Neural cell (in vitro differentiated cells): ENCODE measurements around the gene REXO1. TPM values are rescaled to one million over a fixed set of nuclear protein-coding genes. Genes with fewer than 3 reads are reported as not detected.

Experiments
- H2AFZ ChIP-seq: fragments of 200-600, 300-800 bp; sonication (generic), shearing (Covaris generic); 2 replicates; pipeline ENCODE4 v1.6.0; 2014; ENCODE audit warnings: low read depth, mild to moderate bottlenecking, antibody characterized with exemption, low read length, moderate library complexity
- H3F3A ChIP-seq: fragments of 200-600 bp; shearing (Covaris generic); 2 replicates; pipeline ENCODE4 v1.6.1; 2016; ENCODE audit warnings: mild to moderate bottlenecking, moderate library complexity, mixed read lengths, antibody characterized with exemption, low read length; ENCODE audit not compliant: insufficient read depth, poor library complexity, severe bottlenecking
- H3K27ac ChIP-seq: fragments of 200-600, 300-800 bp; sonication (generic), shearing (Covaris generic); 2 replicates; pipeline ENCODE4 v1.5.1; 2014; ENCODE audit warnings: mild to moderate bottlenecking, low read length, moderate library complexity
- H3K27me3 ChIP-seq: fragments of 300-800, 200-600 bp; sonication (generic), shearing (Covaris generic); 2 replicates; pipeline ENCODE4 v1.6.0; 2014; ENCODE audit warnings: mild to moderate bottlenecking, low read depth, low read length, moderate library complexity; ENCODE audit not compliant: insufficient read depth
- H3K36me3 ChIP-seq: fragments of 300-800, 200-600 bp; sonication (generic), shearing (Covaris generic); 2 replicates; pipeline ENCODE4 v1.5.1; 2014; ENCODE audit warnings: mild to moderate bottlenecking, antibody characterized with exemption, low read length, moderate library complexity; ENCODE audit not compliant: insufficient read depth
- H3K4me2 ChIP-seq: fragments of 300-800, 200-600 bp; sonication (generic), shearing (Covaris generic); 2 replicates; pipeline ENCODE4 v1.6.0; 2014; ENCODE audit warnings: mild to moderate bottlenecking, low read length
- H3K4me3 ChIP-seq: fragments of 300-800, 200-600 bp; sonication (generic), shearing (Covaris generic); 2 replicates; pipeline ENCODE4 v1.5.1; 2014; ENCODE audit warnings: mild to moderate bottlenecking, low read length, moderate library complexity
- H3K79me2 ChIP-seq: fragments of 200-600 bp; shearing (Covaris generic); replicated peaks from 2 replicates; pipeline ENCODE4 v1.6.0; 2014; ENCODE audit warnings: mild to moderate bottlenecking, low read length, moderate library complexity; ENCODE audit not compliant: insufficient read depth
- H3K9ac ChIP-seq: fragments of 300-800, 200-600 bp; sonication (generic), shearing (Covaris generic); 2 replicates; pipeline ENCODE4 v1.6.1; 2016; ENCODE audit warnings: mild to moderate bottlenecking, low read length, mixed read lengths
- H3K9me2 ChIP-seq: fragments of 200-600 bp; shearing (Covaris generic); 2 replicates; pipeline ENCODE4 v1.6.1; 2016; ENCODE audit warnings: mild to moderate bottlenecking, low read length, mixed read lengths; ENCODE audit not compliant: insufficient read depth
- H3K9me3 ChIP-seq: fragments of 200-600, 300-800 bp; sonication (generic), shearing (Covaris generic); 2 replicates; pipeline ENCODE4 v1.6.1; 2016; ENCODE audit warnings: mild to moderate bottlenecking, mixed run types, low read length, moderate library complexity, mixed read lengths
- H4K20me1 ChIP-seq: fragments of 200-600 bp; shearing (Covaris generic); 2 replicates; pipeline ENCODE4 v1.6.1; 2016; ENCODE audit warnings: mild to moderate bottlenecking, mixed run types; ENCODE audit not compliant: insufficient read depth
- EP300 ChIP-seq: fragments of 450-650 bp; conservative IDR thresholded peaks from 2 replicates; pipeline ENCODE4 v1.6.1; 2014; ENCODE audit warnings: antibody characterized with exemption, mild to moderate bottlenecking, moderate library complexity; ENCODE audit not compliant: poor library complexity, severe bottlenecking
- EZH2 ChIP-seq: fragments of 200-600, 300-800 bp; shearing (Covaris generic), sonication (generic); IDR thresholded peaks from 2 replicates; pipeline ENCODE4 v1.6.1; 2014; ENCODE audit warnings: antibody characterized with exemption, low read length, borderline replicate concordance, mild to moderate bottlenecking; ENCODE audit not compliant: insufficient read depth, poor library complexity, severe bottlenecking
- MXI1 ChIP-seq: fragments of 450-650 bp; conservative IDR thresholded peaks from 2 replicates; pipeline ENCODE4 v1.6.1; 2014; ENCODE audit warnings: antibody characterized with exemption, mild to moderate bottlenecking; ENCODE audit not compliant: poor library complexity, severe bottlenecking
- POLR2AphosphoS5 ChIP-seq: IDR thresholded peaks from 2 replicates; pipeline ENCODE4 v1.6.1; 2012
- RAD21 ChIP-seq: fragments of 450-650 bp; conservative IDR thresholded peaks from 2 replicates; pipeline ENCODE4 v1.6.1; 2014; ENCODE audit warnings: antibody characterized with exemption, mild to moderate bottlenecking, moderate library complexity
- SMC3 ChIP-seq: fragments of 450-650 bp; conservative IDR thresholded peaks from 2 replicates; pipeline ENCODE4 v1.6.1; 2014; ENCODE audit warnings: antibody characterized with exemption, mild to moderate bottlenecking, moderate library complexity; ENCODE audit not compliant: poor library complexity
- TAF1 ChIP-seq: IDR thresholded peaks from 2 replicates; pipeline ENCODE4 v1.6.1; 2012; ENCODE audit warnings: low read depth
- polyA plus RNA-seq: library from polyadenylated mRNA; depleted of rRNA; stranded (reverse); fragments of >200 nt; gene quantifications from 2 replicates; pipeline ENCODE4 v1.2.3, GENCODE V29; 2014
- TF ChIP-seq, protein P1 (sequence below): IDR thresholded peaks from 2 replicates; pipeline ENCODE4 v1.6.1; 2012; ENCODE audit warnings: borderline replicate concordance
- TF ChIP-seq, protein P2 (sequence below): fragments of 450-650 bp; IDR thresholded peaks from 2 replicates; pipeline ENCODE4 v1.5.1; 2014; ENCODE audit warnings: antibody characterized with exemption, mild to moderate bottlenecking, moderate library complexity; ENCODE audit not compliant: poor library complexity, severe bottlenecking

Gene REXO1
- polyA plus RNA-seq, 1 donor from 2014 or later, result 9.2 TPM

DNA sequence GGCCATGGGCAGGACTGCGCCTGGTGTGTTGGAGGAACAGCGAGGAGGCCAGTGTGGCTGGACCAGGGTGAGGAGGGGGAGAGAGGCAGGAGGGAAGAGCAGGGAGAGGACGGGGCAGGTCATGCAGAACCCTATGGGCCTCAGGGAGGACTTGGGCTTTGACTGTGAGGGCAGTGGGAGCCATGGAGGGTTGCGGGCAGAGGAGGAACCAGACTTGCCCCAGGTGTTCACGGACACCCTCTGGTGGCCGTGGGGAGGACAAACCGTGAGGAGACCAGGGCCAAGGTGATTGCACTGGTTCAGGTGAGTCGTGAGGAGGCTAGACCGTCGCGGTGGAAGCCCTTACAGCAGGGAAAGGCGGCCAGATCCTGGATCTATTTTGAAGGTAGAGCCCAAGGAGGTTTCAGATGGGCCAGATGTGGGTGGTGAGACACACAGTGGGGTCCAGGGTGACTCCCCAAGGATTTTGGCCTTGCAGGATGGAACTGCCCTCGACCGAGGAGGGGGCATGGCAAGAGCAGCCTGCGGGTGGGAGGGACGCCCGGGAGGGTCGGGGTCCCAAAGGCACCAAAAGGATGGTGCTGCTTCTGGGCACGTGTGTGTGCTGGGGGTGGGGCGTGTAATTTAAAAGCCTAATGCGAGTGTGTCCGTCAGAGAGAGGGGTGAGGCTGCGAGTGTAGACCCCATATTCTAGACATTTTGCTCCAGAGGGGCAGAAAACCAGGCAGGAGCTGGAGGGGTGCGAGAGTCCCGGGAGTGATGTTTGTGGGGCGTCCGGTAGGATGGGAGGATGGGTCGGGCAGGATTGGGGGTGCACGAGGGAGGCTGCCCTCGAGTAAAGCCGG lies 2.7 kb upstream of the REXO1 start:
- Histone ChIP-seq H3K27ac (no peak overlapping the region), H4K20me1 (no peaks in the 10 kb centered on the region), H3K79me2 (peaks cover 22% of the 10 kb centered on the region), H2AFZ (no peak overlapping the region), H3K4me3 (no peak overlapping the region), H3K27me3 (no peaks in the 10 kb centered on the region), H3K9me2 (no peaks in the 10 kb centered on the region), H3K4me2 (no peak overlapping the region), H3K9me3 (no peaks in the 10 kb centered on the region), H3K9ac (no peak overlapping the region), H3F3A (no peaks in the 10 kb centered on the region), H3K36me3 (no peaks in the 10 kb centered on the region)
- TF ChIP-seq TAF1 (no peak), SMC3 (no peak), EZH2 (no peak), MXI1 (no peak), POLR2AphosphoS5 (no peak), EP300 (no peak), RAD21 (no peak)
- TF ChIP-seq, protein P1, sequence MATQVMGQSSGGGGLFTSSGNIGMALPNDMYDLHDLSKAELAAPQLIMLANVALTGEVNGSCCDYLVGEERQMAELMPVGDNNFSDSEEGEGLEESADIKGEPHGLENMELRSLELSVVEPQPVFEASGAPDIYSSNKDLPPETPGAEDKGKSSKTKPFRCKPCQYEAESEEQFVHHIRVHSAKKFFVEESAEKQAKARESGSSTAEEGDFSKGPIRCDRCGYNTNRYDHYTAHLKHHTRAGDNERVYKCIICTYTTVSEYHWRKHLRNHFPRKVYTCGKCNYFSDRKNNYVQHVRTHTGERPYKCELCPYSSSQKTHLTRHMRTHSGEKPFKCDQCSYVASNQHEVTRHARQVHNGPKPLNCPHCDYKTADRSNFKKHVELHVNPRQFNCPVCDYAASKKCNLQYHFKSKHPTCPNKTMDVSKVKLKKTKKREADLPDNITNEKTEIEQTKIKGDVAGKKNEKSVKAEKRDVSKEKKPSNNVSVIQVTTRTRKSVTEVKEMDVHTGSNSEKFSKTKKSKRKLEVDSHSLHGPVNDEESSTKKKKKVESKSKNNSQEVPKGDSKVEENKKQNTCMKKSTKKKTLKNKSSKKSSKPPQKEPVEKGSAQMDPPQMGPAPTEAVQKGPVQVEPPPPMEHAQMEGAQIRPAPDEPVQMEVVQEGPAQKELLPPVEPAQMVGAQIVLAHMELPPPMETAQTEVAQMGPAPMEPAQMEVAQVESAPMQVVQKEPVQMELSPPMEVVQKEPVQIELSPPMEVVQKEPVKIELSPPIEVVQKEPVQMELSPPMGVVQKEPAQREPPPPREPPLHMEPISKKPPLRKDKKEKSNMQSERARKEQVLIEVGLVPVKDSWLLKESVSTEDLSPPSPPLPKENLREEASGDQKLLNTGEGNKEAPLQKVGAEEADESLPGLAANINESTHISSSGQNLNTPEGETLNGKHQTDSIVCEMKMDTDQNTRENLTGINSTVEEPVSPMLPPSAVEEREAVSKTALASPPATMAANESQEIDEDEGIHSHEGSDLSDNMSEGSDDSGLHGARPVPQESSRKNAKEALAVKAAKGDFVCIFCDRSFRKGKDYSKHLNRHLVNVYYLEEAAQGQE, result no peak
- TF ChIP-seq, protein P2, sequence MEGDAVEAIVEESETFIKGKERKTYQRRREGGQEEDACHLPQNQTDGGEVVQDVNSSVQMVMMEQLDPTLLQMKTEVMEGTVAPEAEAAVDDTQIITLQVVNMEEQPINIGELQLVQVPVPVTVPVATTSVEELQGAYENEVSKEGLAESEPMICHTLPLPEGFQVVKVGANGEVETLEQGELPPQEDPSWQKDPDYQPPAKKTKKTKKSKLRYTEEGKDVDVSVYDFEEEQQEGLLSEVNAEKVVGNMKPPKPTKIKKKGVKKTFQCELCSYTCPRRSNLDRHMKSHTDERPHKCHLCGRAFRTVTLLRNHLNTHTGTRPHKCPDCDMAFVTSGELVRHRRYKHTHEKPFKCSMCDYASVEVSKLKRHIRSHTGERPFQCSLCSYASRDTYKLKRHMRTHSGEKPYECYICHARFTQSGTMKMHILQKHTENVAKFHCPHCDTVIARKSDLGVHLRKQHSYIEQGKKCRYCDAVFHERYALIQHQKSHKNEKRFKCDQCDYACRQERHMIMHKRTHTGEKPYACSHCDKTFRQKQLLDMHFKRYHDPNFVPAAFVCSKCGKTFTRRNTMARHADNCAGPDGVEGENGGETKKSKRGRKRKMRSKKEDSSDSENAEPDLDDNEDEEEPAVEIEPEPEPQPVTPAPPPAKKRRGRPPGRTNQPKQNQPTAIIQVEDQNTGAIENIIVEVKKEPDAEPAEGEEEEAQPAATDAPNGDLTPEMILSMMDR, result no peak

DNA sequence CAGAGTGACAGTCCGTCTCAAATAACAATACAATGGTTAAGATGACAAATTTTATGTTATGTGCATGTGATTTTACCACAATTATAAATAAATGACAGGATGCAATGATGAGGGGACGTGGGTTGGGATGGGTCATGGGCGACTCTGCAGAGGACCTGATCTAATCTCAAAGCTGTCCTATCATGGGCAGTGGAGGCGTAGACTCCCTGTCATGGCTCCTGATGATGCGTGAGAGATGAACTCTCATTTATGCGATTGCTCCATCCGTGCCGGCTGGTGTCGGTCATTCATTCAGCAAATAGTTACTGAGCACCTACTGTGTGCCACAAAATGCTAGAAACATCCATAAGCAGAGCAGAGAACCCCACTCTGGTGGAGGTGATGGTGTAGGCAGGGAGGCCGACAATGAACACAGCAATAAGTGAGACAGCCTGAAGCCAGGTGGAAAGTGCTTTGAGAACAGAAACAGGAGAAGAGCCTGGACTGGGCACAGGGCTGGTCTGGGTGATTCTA lies 1.7 kb upstream of the REXO1 start:
- Histone ChIP-seq H3K9me2 (no peaks in the 10 kb centered on the region), H3F3A (no peaks in the 10 kb centered on the region), H4K20me1 (no peaks in the 10 kb centered on the region), H3K9ac (no peak overlapping the region), H3K27ac (no peak overlapping the region), H3K4me3 (no peak overlapping the region), H3K9me3 (no peaks in the 10 kb centered on the region), H3K36me3 (no peaks in the 10 kb centered on the region), H2AFZ (no peak overlapping the region), H3K27me3 (no peaks in the 10 kb centered on the region), H3K4me2 (no peak overlapping the region), H3K79me2 (peaks cover 30% of the 10 kb centered on the region)
- no peak for TF ChIP-seq TAF1
- TF ChIP-seq POLR2AphosphoS5, result no peak
- no peak for TF ChIP-seq SMC3
- TF ChIP-seq MXI1, result no peak
- TF ChIP-seq, protein P1, result no peak
- TF ChIP-seq, protein P2, result no peak
- no peak for TF ChIP-seq EZH2
- no peak for TF ChIP-seq EP300
- TF ChIP-seq RAD21, result no peak
